HuH-7.5 (cell line): ENCODE measurements around the gene RPL6.
"Not testable (repeated sequence)": the region's sequence is repeated elsewhere in the genome, so short reads cannot be mapped to it uniquely, and the experiment has no call there.

Source experiments
- DNase-seq: peaks from one replicate; pipeline ENCODE4 v3.0.0; 2011; ENCODE audit warnings: low spot score

The RPL6 gene

GRCh38 chr12:112419297-112420133, 10.1 kb upstream of the RPL6 start:
- DNase-seq = peak; percentile 57

DNA sequence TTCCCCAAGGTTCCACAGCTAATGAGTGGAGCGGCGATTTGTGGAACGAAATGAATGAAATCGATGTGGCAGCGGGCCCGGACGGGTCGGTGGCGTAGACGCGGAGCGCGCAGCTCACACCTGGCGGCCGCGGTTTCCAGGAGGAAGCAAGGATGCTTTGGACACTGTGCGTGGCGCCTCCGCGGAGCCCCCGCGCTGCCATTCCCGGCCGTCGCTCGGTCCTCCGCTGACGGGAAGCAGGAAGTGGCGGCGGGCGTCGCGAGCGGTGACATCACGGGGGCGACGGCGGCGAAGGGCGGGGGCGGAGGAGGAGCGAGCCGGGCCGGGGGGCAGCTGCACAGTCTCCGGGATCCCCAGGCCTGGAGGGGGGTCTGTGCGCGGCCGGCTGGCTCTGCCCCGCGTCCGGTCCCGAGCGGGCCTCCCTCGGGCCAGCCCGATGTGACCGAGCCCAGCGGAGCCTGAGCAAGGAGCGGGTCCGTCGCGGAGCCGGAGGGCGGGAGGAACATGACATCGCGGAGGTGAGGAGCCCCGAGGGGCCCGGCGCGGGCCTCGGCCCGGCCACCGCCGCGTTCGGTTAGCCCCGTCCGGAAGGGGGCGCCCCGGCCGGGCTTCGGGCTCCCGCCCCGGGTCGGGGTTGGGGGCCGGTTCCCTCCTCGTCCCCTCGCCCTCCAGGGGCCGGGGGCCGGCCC, 9.3 kb upstream of the RPL6 start, which contains the start of gene PTPN11:
Gene PTPN11, plus strand, starts transcription at position 340 of the 689 bp plus-strand sequence. Its CDS starts 165 bp downstream, at position 505.
- peak; percentile 63 for DNase-seq

DNA sequence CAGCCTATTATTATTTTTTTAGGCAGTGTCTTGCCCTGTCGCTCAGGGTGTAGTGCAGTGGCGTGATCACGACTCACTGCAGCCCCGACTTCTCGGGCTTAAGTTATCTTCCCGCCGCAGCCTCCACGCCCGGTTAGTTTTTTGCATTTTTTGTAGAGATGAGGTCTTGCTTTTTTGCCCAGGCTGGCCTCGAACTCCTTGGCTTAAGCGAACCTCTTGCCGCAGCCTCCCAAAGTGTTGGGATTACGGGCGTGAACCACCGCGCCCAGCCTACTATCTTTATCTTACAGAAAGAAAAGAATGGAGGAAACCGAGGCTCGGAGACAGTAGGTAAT, 8.8 kb upstream of the RPL6 start:
- no peak for DNase-seq

DNA sequence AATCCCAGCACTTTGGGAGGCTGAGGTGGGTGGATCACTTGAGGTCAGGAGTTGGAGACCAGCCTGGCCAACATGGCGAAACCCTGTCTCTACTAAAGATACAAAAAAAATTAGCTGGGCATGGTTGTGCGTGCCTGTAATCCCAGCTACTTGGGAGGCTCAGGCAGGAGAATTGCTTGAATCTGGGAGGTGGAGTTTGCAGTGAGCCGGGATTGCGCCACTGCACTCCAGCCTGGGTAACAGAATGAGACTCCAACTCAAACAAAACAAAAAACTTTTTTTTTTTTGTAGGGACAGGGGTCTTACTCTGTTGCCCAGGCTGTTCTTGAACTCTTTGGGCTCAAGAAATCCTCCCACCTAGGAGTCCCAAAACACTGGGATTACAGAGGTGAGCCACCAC, 6.1 kb upstream of the RPL6 start:
- DNase-seq = not testable (repeated sequence)

GRCh38 chr12:112413855-112414625, 4.6 kb upstream of the RPL6 start:
- DNase-seq = no peak

GRCh38 chr12:112409906-112410244, 470 bp upstream of the RPL6 start:
- DNase-seq = no peak

- DNase-seq = no peak
Observed at GRCh38 chr12:112408621-112409020, 784 bp downstream of the RPL6 start.

DNA sequence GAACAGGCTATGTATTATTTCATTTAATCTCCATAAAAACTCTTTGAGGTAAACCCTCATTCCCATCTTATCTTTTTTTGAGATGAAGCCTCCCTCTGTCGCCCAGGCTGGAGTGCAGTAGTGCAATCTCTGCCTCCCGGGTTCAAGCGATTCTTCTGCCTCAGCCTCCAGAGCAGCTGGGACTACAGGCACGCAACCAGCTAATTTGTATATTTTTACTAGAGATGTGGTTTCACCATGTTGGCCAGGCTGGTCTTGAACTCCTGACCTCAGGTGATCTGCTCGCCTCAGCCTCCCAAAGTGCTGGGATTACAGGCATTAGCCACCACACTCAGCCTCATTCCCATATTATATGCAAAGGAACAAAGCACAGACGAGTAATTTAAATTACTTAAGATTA, 1.7 kb downstream of the RPL6 start:
- DNase-seq = not testable (repeated sequence)

- DNase-seq = no peak
Observed at GRCh38 chr12:112406519-112407488, 2.6 kb downstream of the RPL6 start.

DNA sequence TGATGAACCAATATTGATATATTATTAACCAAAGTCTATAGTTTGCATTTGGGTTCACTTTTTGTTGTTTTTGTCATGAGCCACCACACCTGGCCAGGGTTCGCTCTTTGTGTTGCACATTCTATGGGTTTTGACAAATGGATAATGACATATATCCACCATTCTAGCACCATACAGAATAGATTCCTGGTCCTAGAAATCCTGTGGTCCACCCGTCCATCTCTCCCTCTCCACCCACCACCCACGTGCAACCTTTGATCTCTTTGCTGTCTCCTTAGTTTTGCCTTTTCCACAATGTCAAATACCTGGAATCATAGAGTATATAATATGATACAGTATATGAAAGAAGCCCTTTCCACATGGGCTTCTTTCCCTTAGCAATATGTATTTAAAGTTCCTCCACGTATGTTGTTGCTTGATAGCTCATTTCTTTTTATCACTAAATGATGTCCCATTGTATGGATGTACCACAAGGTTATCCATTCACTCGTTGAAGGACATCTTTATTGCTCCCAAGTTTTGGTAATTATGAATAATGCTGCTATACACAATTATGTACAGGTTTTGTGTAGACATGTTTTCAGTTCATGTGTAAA, 7.4 kb downstream of the RPL6 start:
- DNase-seq = no peak

DNA sequence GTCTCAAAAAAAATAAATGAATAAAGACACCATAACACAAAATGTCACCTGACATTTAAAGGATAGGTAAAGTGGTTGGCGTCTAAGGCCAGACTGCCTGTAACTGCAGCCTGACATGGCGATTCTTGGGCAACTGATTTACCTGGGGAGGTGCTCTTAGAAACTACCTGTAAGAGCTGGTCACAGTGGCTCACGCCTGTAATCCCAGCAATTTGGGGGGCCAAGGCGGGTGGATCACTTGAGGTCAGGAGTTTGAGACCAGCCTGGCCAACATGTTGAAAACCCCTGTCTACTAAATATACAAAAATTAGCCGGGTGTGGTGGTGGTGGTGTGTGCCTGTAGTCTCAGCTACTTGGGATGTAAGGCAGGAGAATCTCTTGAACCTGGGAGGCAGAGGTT, 8.4 kb downstream of the RPL6 start:
- DNase-seq = no peak

- DNase-seq = no peak
Observed at GRCh38 chr12:112393328-112393727, 16.1 kb downstream of the RPL6 start.

- DNase-seq = not testable (repeated sequence)
Observed at GRCh38 chr12:112389922-112390654, 19.3 kb downstream of the RPL6 start.

DNA sequence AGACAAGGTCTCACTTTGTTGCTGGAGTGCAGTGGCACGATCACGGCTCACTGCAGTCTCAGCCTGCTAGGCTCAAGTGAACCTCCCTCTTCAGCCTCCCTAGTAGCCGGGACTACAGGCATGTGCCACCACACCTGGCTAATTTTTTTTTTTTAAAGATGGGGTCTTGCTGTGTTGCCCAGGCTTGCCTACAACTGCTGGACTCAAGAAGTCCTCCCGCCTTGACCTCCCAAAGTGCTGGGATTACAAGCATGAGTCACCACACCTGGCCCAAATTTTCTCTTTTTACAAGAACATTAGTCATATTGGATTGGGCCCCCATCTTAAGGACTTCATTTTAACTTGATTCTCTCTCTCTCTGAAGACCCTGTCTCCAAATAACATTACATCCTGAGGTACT, 20.2 kb downstream of the RPL6 start:
- no peak for DNase-seq

GRCh38 chr12:112386726-112387125, 22.7 kb downstream of the RPL6 start:
- DNase-seq = peak; percentile 40

- no peak for DNase-seq
Observed at GRCh38 chr12:112382866-112383265, 26.5 kb downstream of the RPL6 start.

- DNase-seq = peak; percentile 92
Observed at GRCh38 chr12:112381883-112382796, 27.3 kb downstream of the RPL6 start, which contains the start of gene HECTD4. Gene HECTD4 (minus strand): TSS chr12:112382431. CDS start chr12:112382128, 303 bp downstream.

GRCh38 chr12:112381406-112381882, 28.0 kb downstream of the RPL6 start:
- DNase-seq = peak; percentile 42
